ENCODE results near the gene SEC31A.
A peak's percentile ranks its signal among the peaks of the same experiment; 100 is the strongest.

Gene SEC31A, protein sequence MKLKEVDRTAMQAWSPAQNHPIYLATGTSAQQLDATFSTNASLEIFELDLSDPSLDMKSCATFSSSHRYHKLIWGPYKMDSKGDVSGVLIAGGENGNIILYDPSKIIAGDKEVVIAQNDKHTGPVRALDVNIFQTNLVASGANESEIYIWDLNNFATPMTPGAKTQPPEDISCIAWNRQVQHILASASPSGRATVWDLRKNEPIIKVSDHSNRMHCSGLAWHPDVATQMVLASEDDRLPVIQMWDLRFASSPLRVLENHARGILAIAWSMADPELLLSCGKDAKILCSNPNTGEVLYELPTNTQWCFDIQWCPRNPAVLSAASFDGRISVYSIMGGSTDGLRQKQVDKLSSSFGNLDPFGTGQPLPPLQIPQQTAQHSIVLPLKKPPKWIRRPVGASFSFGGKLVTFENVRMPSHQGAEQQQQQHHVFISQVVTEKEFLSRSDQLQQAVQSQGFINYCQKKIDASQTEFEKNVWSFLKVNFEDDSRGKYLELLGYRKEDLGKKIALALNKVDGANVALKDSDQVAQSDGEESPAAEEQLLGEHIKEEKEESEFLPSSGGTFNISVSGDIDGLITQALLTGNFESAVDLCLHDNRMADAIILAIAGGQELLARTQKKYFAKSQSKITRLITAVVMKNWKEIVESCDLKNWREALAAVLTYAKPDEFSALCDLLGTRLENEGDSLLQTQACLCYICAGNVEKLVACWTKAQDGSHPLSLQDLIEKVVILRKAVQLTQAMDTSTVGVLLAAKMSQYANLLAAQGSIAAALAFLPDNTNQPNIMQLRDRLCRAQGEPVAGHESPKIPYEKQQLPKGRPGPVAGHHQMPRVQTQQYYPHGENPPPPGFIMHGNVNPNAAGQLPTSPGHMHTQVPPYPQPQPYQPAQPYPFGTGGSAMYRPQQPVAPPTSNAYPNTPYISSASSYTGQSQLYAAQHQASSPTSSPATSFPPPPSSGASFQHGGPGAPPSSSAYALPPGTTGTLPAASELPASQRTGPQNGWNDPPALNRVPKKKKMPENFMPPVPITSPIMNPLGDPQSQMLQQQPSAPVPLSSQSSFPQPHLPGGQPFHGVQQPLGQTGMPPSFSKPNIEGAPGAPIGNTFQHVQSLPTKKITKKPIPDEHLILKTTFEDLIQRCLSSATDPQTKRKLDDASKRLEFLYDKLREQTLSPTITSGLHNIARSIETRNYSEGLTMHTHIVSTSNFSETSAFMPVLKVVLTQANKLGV

DNA sequence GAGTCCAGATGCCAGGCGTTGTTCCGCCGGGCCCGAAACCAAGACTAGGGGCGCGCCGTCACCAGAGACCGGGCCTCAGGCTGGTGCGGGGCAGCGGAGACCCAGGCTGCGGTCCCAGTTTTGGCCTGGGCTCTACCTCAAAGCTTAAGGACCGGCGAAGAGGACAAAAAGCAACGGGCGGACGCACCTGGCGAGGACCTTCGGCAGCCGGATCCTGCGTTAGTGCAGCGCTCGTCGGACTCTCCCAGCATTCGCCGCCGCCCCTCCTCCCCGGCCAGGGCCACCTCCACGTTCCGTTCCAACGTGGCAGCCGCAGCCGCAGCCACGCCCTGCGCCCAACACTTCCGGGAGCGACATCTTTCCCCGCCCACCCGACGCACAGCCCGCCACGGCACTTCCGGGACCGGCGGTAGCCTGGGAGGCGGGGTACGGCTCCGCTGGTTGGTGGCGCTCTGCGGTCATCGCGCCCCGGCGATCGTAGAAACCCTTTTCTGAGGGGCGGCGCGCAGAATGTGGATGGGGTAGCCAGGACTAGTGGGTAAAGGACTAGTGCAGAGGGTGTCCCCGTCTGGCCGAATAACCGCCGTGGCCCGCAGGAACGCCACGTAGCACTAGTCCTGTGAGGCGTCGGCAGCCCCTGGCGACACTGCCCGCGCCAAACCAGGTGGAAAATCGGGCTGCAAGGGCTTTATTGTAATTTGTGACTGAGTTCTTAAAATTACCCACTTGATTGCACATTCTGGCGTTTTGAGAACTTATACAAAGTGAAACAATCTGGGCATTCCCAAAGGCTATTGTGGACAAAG, at the start of gene SEC31A:
Gene SEC31A, minus strand, starts transcription at position 253 of the 806 bp plus-strand sequence. CDS start 9,217 bp downstream, outside the sequence.
- peak within 1 kb of the TSS; percentile 80 for H3K4me3 ChIP-seq (ENCODE audit: low read depth, low read length)
- peak; percentile 98 for DNase-seq (ENCODE audit: low read depth)
- no peak for TF ChIP-seq CTCF (IDR thresholded peaks at IDR 0.05; ENCODE audit: insufficient read depth, low read depth, low read length, missing control alignments)

- H3K4me3 ChIP-seq (ENCODE audit: low read depth, low read length): no peak overlapping the region
- DNase-seq (ENCODE audit: low read depth): no peak
- no peak for TF ChIP-seq CTCF (IDR thresholded peaks at IDR 0.05; ENCODE audit: insufficient read depth, low read depth, low read length, missing control alignments)
Observed at GRCh38 chr4:82939414-82939813, 48.5 kb upstream of the SEC31A start.

DNA sequence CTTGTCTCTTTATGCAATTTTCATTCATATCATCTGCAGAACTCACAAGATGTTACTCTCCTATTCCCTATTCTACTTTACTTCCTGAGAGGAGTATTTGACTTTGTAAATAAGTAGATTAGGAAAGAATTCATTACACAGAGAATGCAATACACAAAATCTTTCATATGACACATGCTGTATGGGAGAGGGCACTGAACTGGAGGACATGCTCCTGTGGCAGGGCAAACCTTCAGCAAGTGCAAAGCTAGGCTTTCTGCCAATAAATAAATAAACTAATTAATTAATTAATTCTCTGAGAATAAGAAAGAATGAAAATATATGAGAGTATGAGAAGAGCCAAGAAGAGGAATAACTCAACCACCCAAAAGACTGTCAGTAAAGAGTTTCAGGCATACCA, 43.5 kb upstream of the SEC31A start:
- H3K4me3 ChIP-seq (ENCODE audit: low read depth, low read length): no peak overlapping the region
- DNase-seq (ENCODE audit: low read depth): no peak
- no peak for TF ChIP-seq CTCF (IDR thresholded peaks at IDR 0.05; ENCODE audit: insufficient read depth, low read depth, low read length, missing control alignments)

- DNase-seq (ENCODE audit: low read depth): no peak
- no peak overlapping the region for H3K4me3 ChIP-seq (ENCODE audit: low read depth, low read length)
- TF ChIP-seq CTCF (IDR thresholded peaks at IDR 0.05; ENCODE audit: insufficient read depth, low read depth, low read length, missing control alignments): no peak
Observed at GRCh38 chr4:82930848-82931755, 40.1 kb upstream of the SEC31A start.

- no peak for TF ChIP-seq CTCF (IDR thresholded peaks at IDR 0.05; ENCODE audit: insufficient read depth, low read depth, low read length, missing control alignments)
- no peak for DNase-seq (ENCODE audit: low read depth)
- no peak overlapping the region for H3K4me3 ChIP-seq (ENCODE audit: low read depth, low read length)
Observed at GRCh38 chr4:82921795-82922194, 30.8 kb upstream of the SEC31A start.

Data from GM12865 (cell line).